HG02623 (cell line): ENCODE data around the gene PPP1R12B.
"Not testable (repeated sequence)": the region's sequence is repeated elsewhere in the genome, so short reads cannot be mapped to it uniquely, and the experiment has no call there.

Experiments
- ATAC-seq: cut with Tn5 transposase; IDR thresholded peaks from one replicate; pipeline ENCODE4 v1.9.1; 2021; ENCODE audit warnings: moderate library complexity; ENCODE audit not compliant: unreplicated experiment

The PPP1R12B gene

GRCh38 chr1:202348005-202348508 is 442 bp upstream of the PPP1R12B start:
- ATAC-seq: no peak

- ATAC-seq: no peak
These were observed 868 bp downstream of the PPP1R12B start for GRCh38 chr1:202349206-202349928.

GRCh38 chr1:202351725-202352124 is 3.2 kb downstream of the PPP1R12B start:
- no peak for ATAC-seq

- not testable (repeated sequence) for ATAC-seq
These were observed 4.2 kb downstream of the PPP1R12B start for GRCh38 chr1:202352583-202353197.

- ATAC-seq: no peak
These were observed 7.5 kb downstream of the PPP1R12B start for GRCh38 chr1:202355944-202356553.

- ATAC-seq: no peak
These were observed 9.0 kb downstream of the PPP1R12B start for GRCh38 chr1:202357506-202357905.

GRCh38 chr1:202361224-202361623 is 12.7 kb downstream of the PPP1R12B start:
- ATAC-seq: no peak

GRCh38 chr1:202361701-202362100 is 13.2 kb downstream of the PPP1R12B start:
- no peak for ATAC-seq

GRCh38 chr1:202362212-202362611 is 13.7 kb downstream of the PPP1R12B start:
- no peak for ATAC-seq

GRCh38 chr1:202365092-202365815 is 16.8 kb downstream of the PPP1R12B start:
- ATAC-seq: no peak

- no peak for ATAC-seq
These were observed 18.8 kb downstream of the PPP1R12B start for GRCh38 chr1:202367271-202367670.

GRCh38 chr1:202370906-202371305 is 22.4 kb downstream of the PPP1R12B start:
- not testable (repeated sequence) for ATAC-seq

- ATAC-seq: no peak
These were observed 25.6 kb downstream of the PPP1R12B start for GRCh38 chr1:202374099-202374498.

GRCh38 chr1:202375175-202375574 is 26.7 kb downstream of the PPP1R12B start:
- ATAC-seq: not testable (repeated sequence)

GRCh38 chr1:202376247-202376646 is 27.7 kb downstream of the PPP1R12B start:
- no peak for ATAC-seq

- not testable (repeated sequence) for ATAC-seq
These were observed 31.5 kb downstream of the PPP1R12B start for GRCh38 chr1:202379884-202380529.

- not testable (repeated sequence) for ATAC-seq
These were observed 32.0 kb downstream of the PPP1R12B start for GRCh38 chr1:202380535-202380934.

GRCh38 chr1:202381867-202382266 is 33.4 kb downstream of the PPP1R12B start:
- not testable (repeated sequence) for ATAC-seq

GRCh38 chr1:202395831-202396230 is 47.3 kb downstream of the PPP1R12B start:
- ATAC-seq: not testable (repeated sequence)

GRCh38 chr1:202397256-202397655 is 48.8 kb downstream of the PPP1R12B start:
- no peak for ATAC-seq

- ATAC-seq: not testable (repeated sequence)
These were observed 49.9 kb downstream of the PPP1R12B start for GRCh38 chr1:202398439-202398838.
